ENCODE measurements around the gene PGAP6. TPM values are rescaled to one million over a fixed set of nuclear protein-coding genes. Genes with fewer than 3 reads are reported as not detected.

PGAP6 gene
- total and polyA plus RNA-seq, 9 of the 15 experiments (the other 6 are each of a cell fraction or from before 2014, with no cell fraction given) = 0.45 to 50.2 (median 39.3) TPM

DNA sequence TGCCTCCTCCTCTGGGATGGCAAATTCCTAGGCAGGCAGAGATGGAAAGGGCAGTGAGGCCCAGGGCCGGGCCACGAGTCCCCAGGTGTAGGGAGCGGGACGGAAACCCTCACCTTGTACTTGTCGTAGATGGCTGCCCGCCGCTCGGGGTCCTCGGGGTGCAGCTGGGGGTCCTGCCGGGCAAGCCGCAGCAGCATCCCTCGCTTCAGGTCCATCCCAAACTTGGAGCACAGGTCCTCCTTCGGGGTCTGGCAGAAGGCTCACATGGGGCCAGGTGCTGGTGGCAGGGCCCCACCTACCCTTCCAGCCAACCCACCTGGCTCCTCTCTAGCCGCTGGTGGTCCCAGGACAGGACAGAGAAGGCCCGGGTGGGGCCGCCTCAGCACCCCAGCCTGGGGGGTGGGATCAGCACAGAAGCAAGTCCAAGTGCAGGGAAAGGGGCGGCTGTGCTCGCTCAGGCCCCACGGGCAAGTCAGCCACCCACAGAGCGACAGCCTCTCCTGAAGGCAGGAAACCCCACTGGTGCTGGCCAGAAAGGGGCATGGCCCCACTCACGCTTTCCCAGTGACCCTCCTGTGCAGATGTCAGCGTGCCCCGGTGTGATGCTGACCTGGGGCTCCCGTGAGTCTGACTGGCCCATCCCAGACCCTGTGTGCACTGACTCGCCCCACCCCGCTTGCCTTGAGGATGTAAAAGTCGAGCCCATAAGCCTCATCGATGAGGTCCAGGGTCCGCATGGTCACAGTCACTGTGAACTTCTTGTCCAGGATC lies 13.2 kb downstream of the PGAP6 start:
- no peak overlapping the region for H3K27ac ChIP-seq (ENCODE audit: extremely low read depth, low read depth, low read length)
- FAIRE-seq (no peak), DNase-seq (ENCODE audit: extremely low read depth in 1 of 4, low spot score in 3 of 4) (no peak), ATAC-seq (no peak)
- 95% methylated on average over 25 of the region's 29 CpGs for WGBS (ENCODE audit: insufficient coverage, low coverage, missing lambda C conversion rate)
- H3K4me3 ChIP-seq = no peak overlapping the region
- no peaks in the 10 kb centered on the region for H3K9me3 ChIP-seq (replicated peaks; ENCODE audit: control insufficient read depth, insufficient read depth, low read depth, low read length)
- intact Hi-C loops (cut with micrococcal nuclease) (no loop called here), in situ Hi-C loops (cut with MboI) (no loop called here)
- no peaks in the 10 kb centered on the region for H3K27me3 ChIP-seq (ENCODE audit: control insufficient read depth in 2 of 2, insufficient read depth in 2 of 2, low read length in 2 of 2)
- peak overlapping the region in 1 of 2 experiments; percentile 98; a peak in 2 of 4 replicates for H3K9ac ChIP-seq (ENCODE audit: insufficient read depth in 1 of 2, low read depth in 2 of 2, low read length in 2 of 2)
- H4K20me1 ChIP-seq (replicated peaks; ENCODE audit: control insufficient read depth, insufficient read depth, low read length) = no peaks in the 10 kb centered on the region
- ChIA-PET CTCF (ENCODE audit: low intra/inter-chr PET ratio) (no interaction called here), POLR2A (interaction anchor here (1.1 to 2.5 kb wide), 2 partner anchors 11 to 18 kb away, joined by 3 to 8 read pairs; no protein-coding TSS in a partner anchor)
- peaks cover 13% of the 10 kb centered on the region for H3K79me2 ChIP-seq (ENCODE audit: control insufficient read depth, insufficient read depth, low read length)
- TF ChIP-seq POLR2G (IDR thresholded peaks at IDR 0.05; ENCODE audit: low read depth, low read length) (peak; percentile 52; the same call in 1 of the 2 replicates), PPARD (CRISPR knock-in tag; IDR thresholded peaks at IDR 0.05) (no peak), RBFOX2 (IDR thresholded peaks at IDR 0.05; ENCODE audit: low read depth, low read length) (peak; percentile 45), TFAM (CRISPR knock-in tag; conservative IDR thresholded peaks at IDR 0.05) (no peak)
- TF ChIP-seq, protein P1, sequence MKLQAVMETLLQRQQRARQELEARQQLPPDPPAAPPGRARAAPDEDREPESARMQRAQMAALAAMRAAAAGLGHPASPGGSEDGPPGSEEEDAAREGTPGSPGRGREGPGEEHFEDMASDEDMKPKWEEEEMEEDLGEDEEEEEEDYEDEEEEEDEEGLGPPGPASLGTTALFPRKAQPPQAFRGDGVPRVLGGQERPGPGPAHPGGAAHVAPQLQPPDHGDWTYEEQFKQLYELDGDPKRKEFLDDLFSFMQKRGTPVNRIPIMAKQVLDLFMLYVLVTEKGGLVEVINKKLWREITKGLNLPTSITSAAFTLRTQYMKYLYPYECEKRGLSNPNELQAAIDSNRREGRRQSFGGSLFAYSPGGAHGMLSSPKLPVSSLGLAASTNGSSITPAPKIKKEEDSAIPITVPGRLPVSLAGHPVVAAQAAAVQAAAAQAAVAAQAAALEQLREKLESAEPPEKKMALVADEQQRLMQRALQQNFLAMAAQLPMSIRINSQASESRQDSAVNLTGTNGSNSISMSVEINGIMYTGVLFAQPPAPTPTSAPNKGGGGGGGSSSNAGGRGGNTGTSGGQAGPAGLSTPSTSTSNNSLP (IDR thresholded peaks at IDR 0.05; ENCODE audit: borderline replicate concordance, low read depth, low read length) = no peak
- TF ChIP-seq, protein P2, sequence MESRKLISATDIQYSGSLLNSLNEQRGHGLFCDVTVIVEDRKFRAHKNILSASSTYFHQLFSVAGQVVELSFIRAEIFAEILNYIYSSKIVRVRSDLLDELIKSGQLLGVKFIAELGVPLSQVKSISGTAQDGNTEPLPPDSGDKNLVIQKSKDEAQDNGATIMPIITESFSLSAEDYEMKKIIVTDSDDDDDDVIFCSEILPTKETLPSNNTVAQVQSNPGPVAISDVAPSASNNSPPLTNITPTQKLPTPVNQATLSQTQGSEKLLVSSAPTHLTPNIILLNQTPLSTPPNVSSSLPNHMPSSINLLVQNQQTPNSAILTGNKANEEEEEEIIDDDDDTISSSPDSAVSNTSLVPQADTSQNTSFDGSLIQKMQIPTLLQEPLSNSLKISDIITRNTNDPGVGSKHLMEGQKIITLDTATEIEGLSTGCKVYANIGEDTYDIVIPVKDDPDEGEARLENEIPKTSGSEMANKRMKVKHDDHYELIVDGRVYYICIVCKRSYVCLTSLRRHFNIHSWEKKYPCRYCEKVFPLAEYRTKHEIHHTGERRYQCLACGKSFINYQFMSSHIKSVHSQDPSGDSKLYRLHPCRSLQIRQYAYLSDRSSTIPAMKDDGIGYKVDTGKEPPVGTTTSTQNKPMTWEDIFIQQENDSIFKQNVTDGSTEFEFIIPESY (CRISPR knock-in tag; IDR thresholded peaks at IDR 0.05) = no peak
- TF ChIP-seq, protein P3, sequence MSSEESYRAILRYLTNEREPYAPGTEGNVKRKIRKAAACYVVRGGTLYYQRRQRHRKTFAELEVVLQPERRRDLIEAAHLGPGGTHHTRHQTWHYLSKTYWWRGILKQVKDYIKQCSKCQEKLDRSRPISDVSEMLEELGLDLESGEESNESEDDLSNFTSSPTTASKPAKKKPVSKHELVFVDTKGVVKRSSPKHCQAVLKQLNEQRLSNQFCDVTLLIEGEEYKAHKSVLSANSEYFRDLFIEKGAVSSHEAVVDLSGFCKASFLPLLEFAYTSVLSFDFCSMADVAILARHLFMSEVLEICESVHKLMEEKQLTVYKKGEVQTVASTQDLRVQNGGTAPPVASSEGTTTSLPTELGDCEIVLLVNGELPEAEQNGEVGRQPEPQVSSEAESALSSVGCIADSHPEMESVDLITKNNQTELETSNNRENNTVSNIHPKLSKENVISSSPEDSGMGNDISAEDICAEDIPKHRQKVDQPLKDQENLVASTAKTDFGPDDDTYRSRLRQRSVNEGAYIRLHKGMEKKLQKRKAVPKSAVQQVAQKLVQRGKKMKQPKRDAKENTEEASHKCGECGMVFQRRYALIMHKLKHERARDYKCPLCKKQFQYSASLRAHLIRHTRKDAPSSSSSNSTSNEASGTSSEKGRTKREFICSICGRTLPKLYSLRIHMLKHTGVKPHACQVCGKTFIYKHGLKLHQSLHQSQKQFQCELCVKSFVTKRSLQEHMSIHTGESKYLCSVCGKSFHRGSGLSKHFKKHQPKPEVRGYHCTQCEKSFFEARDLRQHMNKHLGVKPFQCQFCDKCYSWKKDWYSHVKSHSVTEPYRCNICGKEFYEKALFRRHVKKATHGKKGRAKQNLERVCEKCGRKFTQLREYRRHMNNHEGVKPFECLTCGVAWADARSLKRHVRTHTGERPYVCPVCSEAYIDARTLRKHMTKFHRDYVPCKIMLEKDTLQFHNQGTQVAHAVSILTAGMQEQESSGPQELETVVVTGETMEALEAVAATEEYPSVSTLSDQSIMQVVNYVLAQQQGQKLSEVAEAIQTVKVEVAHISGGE (CRISPR knock-in tag; IDR thresholded peaks at IDR 0.05) = no peak
- peaks cover 15 to 72% of the 10 kb centered on the region in 2 experiments for H3K4me1 ChIP-seq (replicated peaks in 1 of 2; ENCODE audit: control insufficient read depth in 2 of 2, insufficient read depth in 2 of 2, low read length in 2 of 2)
- peaks cover 64% of the 10 kb centered on the region; the same call in 2 of the 3 replicates for H3K36me3 ChIP-seq (ENCODE audit: control insufficient read depth, insufficient read depth, low read length)
- BruUV-seq (replicated peaks) = no TSS peak
- H2AFZ ChIP-seq (ENCODE audit: low read depth, low read length) = no peak overlapping the region
- H3K4me2 ChIP-seq (ENCODE audit: insufficient read depth, low read length) = no peak overlapping the region
- peaks cover 9% of the 10 kb centered on the region for H3K9me1 ChIP-seq (ENCODE audit: control insufficient read depth, insufficient read depth, low read length)

All from K562 (cell line).